Stomach (tissue), 19 donors: Measurements from ENCODE around the gene SRM. TPM values are rescaled to one million over a fixed set of nuclear protein-coding genes. Genes with fewer than 3 reads are reported as not detected.

ENCODE experiments used
- DNase-seq, 2 donors: peaks; one replicate each; pipeline versions ENCODE4 v3.0.0 to v3.0.0-alpha.2; 2013 to 2019
- H3K27ac ChIP-seq, 5 donors: fragments of 200-600 bp in 4 of 5; sonication (generic) in 4 of 5; one replicate each; pipeline ENCODE4 v1.5.1; 2013 to 2019; ENCODE audit warnings: mild to moderate bottlenecking in 1 of 5, moderate library complexity in 1 of 5
- H3K27me3 ChIP-seq, 3 donors: fragments of 200-600 bp; sonication (generic); one replicate each; pipeline ENCODE4 v1.5.1; 2017 to 2019; ENCODE audit warnings: mixed run types in 1 of 3
- H3K36me3 ChIP-seq, 4 donors: fragments of 200-600 bp; sonication (generic); 1 replicate in 3 of 4; 2 replicates in 1 of 4; pipeline ENCODE4 v1.5.1; 2016 to 2019
- H3K4me1 ChIP-seq, 4 donors: fragments of 200-600 bp; sonication (generic); one replicate each; pipeline ENCODE4 v1.5.1; 2016 to 2019
- H3K4me3 ChIP-seq, 4 donors: fragments of 200-600 bp; sonication (generic) in 3 of 4; one replicate each; pipeline ENCODE4 v1.5.1; 2016 to 2019; ENCODE audit warnings: mild to moderate bottlenecking in 1 of 4
- H3K9me3 ChIP-seq, 4 donors: fragments of 200-600 bp; sonication (generic); one replicate each; pipeline ENCODE4 v1.5.1; 2016 to 2019
- EP300 ChIP-seq: sonication (generic); formaldehyde crosslinking; IDR thresholded peaks from one replicate; pipeline ENCODE4 v1.6.1; 2017; ENCODE audit warnings: antibody characterized with exemption
- POLR2A ChIP-seq, 4 donors: fragments of 450-650 bp; IDR thresholded peaks; one replicate each; pipeline ENCODE4 v1.6.1; 2016; ENCODE audit warnings: antibody characterized with exemption in 4 of 4, control low read depth in 2 of 4, mild to moderate bottlenecking in 1 of 4, moderate library complexity in 1 of 4
- POLR2AphosphoS5 ChIP-seq, 3 donors: sonication (generic); formaldehyde crosslinking; IDR thresholded peaks; one replicate each; pipeline ENCODE4 v1.6.1; 2016; ENCODE audit warnings: antibody characterized with exemption in 3 of 3
- WGBS, 5 donors: extraction: QIAGEN DNeasy Blood & Tissue Kit in 3 of 5; methylation state at CpG; one replicate each; pipeline versions ENCODE4 v1.1.5 to v1.1.7; 2013 to 2018; 5-methylcytosine and 5-hydroxymethylcytosine counted together
- intact Hi-C: fragments of 100-400 bp; cut with DNase I; formaldehyde crosslinking; loops from one replicate; pipeline ENCODE4 v1.15.1; 2023; ENCODE audit warnings: low total_unique reads
- long read RNA-seq, 10 donors: transcript quantifications; one replicate each; lab custom pipeline, GENCODE V29; 2026
- polyA plus RNA-seq, 3 donors: library from polyadenylated mRNA; stranded (reverse); fragments of 200-250 nt; gene quantifications; one replicate each; pipeline ENCODE4 v1.2.3, GENCODE V29; 2013
- total RNA-seq, 5 donors: library from RNA; depleted of rRNA; stranded (reverse); fragments of >200 nt; gene quantifications; one replicate each; pipeline versions ENCODE4 v1.1.0 to v1.2.3, GENCODE V29; 2014 to 2016
- TF ChIP-seq, protein P1 (sequence below), 7 experiments: fragments of 450-650 bp in 4 of 7; fragments of 200-600 bp in 3 of 7; sonication (generic) in 3 of 7; IDR thresholded peaks; one replicate each; pipeline ENCODE4 v1.5.1; 2016 to 2019; ENCODE audit warnings: antibody characterized with exemption in 7 of 7, control low read depth in 2 of 7, mild to moderate bottlenecking in 1 of 7
- donor health status: healthy with polysubstance abuse.
- donor health status: Bipolar disorder and iron deficiency.
- donor health status: healthy.

The SRM gene
- total RNA-seq (100 to 1,000 TPM in 1 of 5 donors, 10 to 100 TPM in 3, 1 to 10 TPM in 1; 9.0 to 108 (median 34.4) TPM), polyA plus RNA-seq (100 to 1,000 TPM in 1 of 3 donors, 10 to 100 TPM in 2; 78.5 to 149 (median 91.8) TPM)
- long read RNA-seq, donor 1, transcript SRM-201 (8 exons, 1,266 nt) = major isoform, 9 of 14 reads
- long read RNA-seq, donor 1, partial matches to known transcripts = 5 of 14 reads
- long read RNA-seq, donor 1, other reads (novel, unspliced or antisense) = 0 of 14 reads
- long read RNA-seq, donor 2, transcript SRM-201 (8 exons, 1,266 nt) = major isoform, 24 of 34 reads
- long read RNA-seq, donor 2, partial matches to known transcripts = 8 of 34 reads
- long read RNA-seq, donor 2, other reads (novel, unspliced or antisense) = 0 of 34 reads
- long read RNA-seq, donor 3, transcript SRM-201 (8 exons, 1,266 nt) = major isoform, 11 of 17 reads
- long read RNA-seq, donor 3, partial matches to known transcripts = 6 of 17 reads
- long read RNA-seq, donor 3, other reads (novel, unspliced or antisense) = 0 of 17 reads
- long read RNA-seq, donor 4, partial matches to known transcripts = 0 of 3 reads
- long read RNA-seq, donor 4, other reads (novel, unspliced or antisense) = 0 of 3 reads
- long read RNA-seq, donor 5, transcript SRM-201 (8 exons, 1,266 nt) = major isoform, 20 of 44 reads
- long read RNA-seq, donor 5, partial matches to known transcripts = 22 of 44 reads
- long read RNA-seq, donor 5, other reads (novel, unspliced or antisense) = 0 of 44 reads
- long read RNA-seq, donor 6 = 0 reads
- long read RNA-seq, donor 7, transcript SRM-201 (8 exons, 1,266 nt) = major isoform, 25 of 38 reads
- long read RNA-seq, donor 7, partial matches to known transcripts = 10 of 38 reads
- long read RNA-seq, donor 7, other reads (novel, unspliced or antisense) = 0 of 38 reads
- long read RNA-seq, donor 8, transcript SRM-201 (8 exons, 1,266 nt) = major isoform, 15 of 31 reads
- long read RNA-seq, donor 8, partial matches to known transcripts = 11 of 31 reads
- long read RNA-seq, donor 8, other reads (novel, unspliced or antisense) = 0 of 31 reads
- long read RNA-seq, donor 9, transcript SRM-201 (8 exons, 1,266 nt) = major isoform, 27 of 28 reads
- long read RNA-seq, donor 9, partial matches to known transcripts = 0 of 28 reads
- long read RNA-seq, donor 9, other reads (novel, unspliced or antisense) = 0 of 28 reads
- long read RNA-seq, donor 10, transcript SRM-201 (8 exons, 1,266 nt) = major isoform, 6 of 7 reads
- long read RNA-seq, donor 10, partial matches to known transcripts = 0 of 7 reads
- long read RNA-seq, donor 10, other reads (novel, unspliced or antisense) = 0 of 7 reads

DNA sequence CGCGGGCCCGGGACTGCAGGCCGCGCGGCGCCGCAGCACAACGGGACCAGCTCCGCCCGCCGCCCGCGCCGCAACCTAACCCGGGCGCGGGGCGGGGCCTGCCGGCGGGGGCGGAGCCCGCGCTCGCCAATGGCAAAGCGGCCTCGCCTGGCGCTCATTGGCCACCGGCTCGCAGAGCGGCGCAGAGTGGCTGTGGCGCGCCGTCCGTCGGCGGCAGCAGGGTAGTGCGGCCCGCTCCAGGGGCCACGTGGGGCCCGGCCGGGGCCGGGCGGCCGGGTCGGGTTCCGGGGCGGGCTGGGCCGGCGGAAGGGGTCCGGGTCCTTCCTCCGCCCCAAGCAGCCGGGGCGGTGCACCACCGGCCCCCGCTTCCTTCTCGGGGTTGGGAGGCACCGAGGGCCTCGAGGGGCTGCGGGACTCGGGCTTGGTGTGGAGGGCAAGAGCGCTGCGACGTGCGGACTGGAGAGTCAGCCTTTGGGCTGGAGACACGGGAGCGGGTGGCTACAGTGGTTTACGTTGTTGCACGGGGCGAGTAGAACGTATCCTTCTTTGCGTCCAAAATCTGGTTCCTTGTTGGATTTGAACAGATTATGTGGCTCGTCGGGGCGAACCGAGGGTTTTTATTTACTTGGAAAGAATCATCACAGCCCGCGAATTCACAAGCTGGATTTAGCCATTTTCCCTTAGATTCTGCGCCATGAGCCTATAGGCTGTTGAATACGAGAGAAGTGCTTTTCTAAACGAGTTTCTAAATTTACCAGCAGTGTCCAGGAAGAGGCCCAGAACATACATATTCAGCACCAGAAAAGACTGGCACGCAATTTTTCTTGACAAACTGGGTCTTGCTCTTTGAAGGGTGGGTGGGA, at the start of gene SRM:
Gene SRM (minus strand): TSS at position 51 of the 863 bp plus-strand sequence. CDS start 75 bp downstream, outside the sequence.
- Histone ChIP-seq H3K27ac (peak within 1 kb of the TSS; percentile 74 to 86 (median 79)), H3K27me3 (no peaks in the 10 kb centered on the region), H3K4me3 (peak within 1 kb of the TSS; percentile 88 to 99 (median 96)), H3K36me3 (peaks cover 15 to 56% (median 52%) of the 10 kb centered on the region in 4 donors), H3K9me3 (no peaks in the 10 kb centered on the region), H3K4me1 (peaks cover 11 to 34% (median 24%) of the 10 kb centered on the region in 4 donors)
- intact Hi-C loops = no loop called here
- TF ChIP-seq, protein P1, sequence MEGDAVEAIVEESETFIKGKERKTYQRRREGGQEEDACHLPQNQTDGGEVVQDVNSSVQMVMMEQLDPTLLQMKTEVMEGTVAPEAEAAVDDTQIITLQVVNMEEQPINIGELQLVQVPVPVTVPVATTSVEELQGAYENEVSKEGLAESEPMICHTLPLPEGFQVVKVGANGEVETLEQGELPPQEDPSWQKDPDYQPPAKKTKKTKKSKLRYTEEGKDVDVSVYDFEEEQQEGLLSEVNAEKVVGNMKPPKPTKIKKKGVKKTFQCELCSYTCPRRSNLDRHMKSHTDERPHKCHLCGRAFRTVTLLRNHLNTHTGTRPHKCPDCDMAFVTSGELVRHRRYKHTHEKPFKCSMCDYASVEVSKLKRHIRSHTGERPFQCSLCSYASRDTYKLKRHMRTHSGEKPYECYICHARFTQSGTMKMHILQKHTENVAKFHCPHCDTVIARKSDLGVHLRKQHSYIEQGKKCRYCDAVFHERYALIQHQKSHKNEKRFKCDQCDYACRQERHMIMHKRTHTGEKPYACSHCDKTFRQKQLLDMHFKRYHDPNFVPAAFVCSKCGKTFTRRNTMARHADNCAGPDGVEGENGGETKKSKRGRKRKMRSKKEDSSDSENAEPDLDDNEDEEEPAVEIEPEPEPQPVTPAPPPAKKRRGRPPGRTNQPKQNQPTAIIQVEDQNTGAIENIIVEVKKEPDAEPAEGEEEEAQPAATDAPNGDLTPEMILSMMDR (IDR thresholded peaks at IDR 0.05) = peak in 3 of 7 experiments; percentile 46 to 86 (median 65)
- TF ChIP-seq POLR2A (IDR thresholded peaks at IDR 0.05) (no peak), POLR2AphosphoS5 (IDR thresholded peaks at IDR 0.05) (peak in 2 of 3 donors; percentile 42 to 75)
- DNase-seq = peak; percentile 95 to 97
- WGBS, 5 donors = 0 to 1% (median 1%) methylated on average over 32 to 83 of the region's 83 CpGs

DNA sequence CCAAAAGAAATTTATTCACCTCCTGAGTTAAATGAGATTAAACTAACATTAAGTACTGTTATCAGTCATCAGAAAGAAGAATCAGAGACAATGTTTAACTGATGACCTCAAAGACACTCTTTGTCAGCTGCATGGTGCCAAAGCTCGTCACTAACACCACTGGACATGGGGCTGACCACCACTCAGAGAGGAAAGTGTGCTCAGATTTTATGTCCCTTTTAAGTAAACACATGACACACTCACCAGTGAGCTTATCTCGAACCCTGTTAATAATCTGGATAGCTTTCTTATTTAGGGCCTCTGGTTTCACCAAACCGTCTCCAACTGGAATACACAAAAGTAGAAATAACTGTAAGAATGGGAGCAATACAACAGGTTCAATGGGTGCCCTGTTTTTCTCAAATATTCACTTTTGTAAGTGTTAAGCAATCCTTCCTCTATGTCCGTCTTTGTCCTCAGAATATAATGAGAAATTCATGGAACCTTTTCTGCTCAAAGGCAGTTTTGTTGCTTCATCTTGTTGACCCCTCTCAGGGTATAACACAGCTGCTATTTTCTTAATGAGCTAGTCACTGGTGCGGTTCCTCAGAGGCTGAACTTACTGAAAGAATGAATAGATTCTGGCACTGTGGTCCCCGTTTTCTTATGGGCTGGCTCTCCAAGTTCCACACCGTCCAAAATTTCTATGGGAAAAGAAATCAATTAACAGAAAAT, 49.4 kb upstream of the SRM start:
- intact Hi-C loops = no loop called here
- no peaks in the 10 kb centered on the region for H3K27me3 ChIP-seq

DNA sequence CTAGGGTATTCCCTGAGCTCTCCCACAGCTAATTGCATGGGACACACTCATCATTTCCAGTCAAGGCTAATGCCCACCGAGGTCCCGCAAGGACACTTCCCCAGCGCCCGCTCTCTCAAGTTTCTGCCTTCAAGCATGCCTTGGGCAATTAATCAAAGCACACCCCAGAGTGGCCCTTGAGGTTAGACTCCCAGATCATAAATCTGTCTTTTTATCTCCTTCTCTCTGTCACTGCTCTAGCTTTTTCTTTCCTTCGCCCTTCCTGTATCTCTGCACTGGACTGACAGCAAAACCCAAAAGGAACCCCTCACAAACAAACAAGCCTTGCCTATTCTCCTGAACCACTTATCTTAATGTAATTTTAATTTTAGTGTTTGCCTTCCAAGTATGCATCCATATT, 47.8 kb upstream of the SRM start:
- TF ChIP-seq POLR2A (IDR thresholded peaks at IDR 0.05) = no peak
- no peak for TF ChIP-seq POLR2AphosphoS5 (IDR thresholded peaks at IDR 0.05)
- TF ChIP-seq EP300 = no peak
- TF ChIP-seq, protein P1 (IDR thresholded peaks at IDR 0.05) = no peak
- intact Hi-C loops = no loop called here
- Histone ChIP-seq H3K27ac (no peak overlapping the region), H3K36me3 (peaks cover 39 to 77% (median 70%) of the 10 kb centered on the region in 4 donors), H3K4me1 (no peaks in the 10 kb centered on the region), H3K4me3 (no peak overlapping the region), H3K9me3 (no peaks in the 10 kb centered on the region), H3K27me3 (no peaks in the 10 kb centered on the region)
- no peak for DNase-seq
- WGBS, 5 donors = 83 to 97% (median 89%) methylated on average over 5 of the region's 5 CpGs

More for the DNA sequence above, 49.4 kb upstream of the SRM start:
- no peak overlapping the region for H3K4me3 ChIP-seq
- H3K36me3 ChIP-seq = peaks cover 49 to 93% (median 86%) of the 10 kb centered on the region in 4 donors
- H3K27ac ChIP-seq = no peak overlapping the region
- H3K9me3 ChIP-seq = no peaks in the 10 kb centered on the region
- WGBS, 5 donors = 77 to 87% (median 83%) methylated on average over 7 of the region's 7 CpGs
- no peaks in the 10 kb centered on the region for H3K4me1 ChIP-seq
- no peak for DNase-seq
- TF ChIP-seq, protein P1 (IDR thresholded peaks at IDR 0.05) = no peak
